LHCN-M2 (cell line): ENCODE results near the gene CEP104. TPM values are rescaled to one million over a fixed set of nuclear protein-coding genes. Genes with fewer than 3 reads are reported as not detected.

Experiments
- DNase-seq: peaks from one replicate; pipeline ENCODE4 v3.0.0-alpha.2; 2012; ENCODE audit warnings: low read depth
- polyA plus RNA-seq: library from polyadenylated mRNA; unstranded; fragments of >200 nt; gene quantifications from one replicate; pipeline ENCODE4 v1.2.1, GENCODE V29; 2012; ENCODE audit warnings: missing spikeins
- total RNA-seq: library from RNA; depleted of rRNA; stranded (reverse); fragments of >200 nt; gene quantifications from 2 replicates; pipeline ENCODE4 v1.2.3, GENCODE V29; 2014; rRNA removed

The CEP104 gene
- 14.6 TPM in 2 replicates for total RNA-seq
- 19.3 TPM for polyA plus RNA-seq

- DNase-seq: peak; percentile 81
Observed at GRCh38 chr1:3856923-3857790, at the start of gene CEP104, which contains the start of gene DFFB. Gene CEP104, minus strand, starts transcription at chr1:3857211. Its CDS starts 4,804 bp downstream, at chr1:3852407. Gene DFFB, plus strand, starts transcription at chr1:3857476. Its CDS starts 128 bp downstream, at chr1:3857604.

DNA sequence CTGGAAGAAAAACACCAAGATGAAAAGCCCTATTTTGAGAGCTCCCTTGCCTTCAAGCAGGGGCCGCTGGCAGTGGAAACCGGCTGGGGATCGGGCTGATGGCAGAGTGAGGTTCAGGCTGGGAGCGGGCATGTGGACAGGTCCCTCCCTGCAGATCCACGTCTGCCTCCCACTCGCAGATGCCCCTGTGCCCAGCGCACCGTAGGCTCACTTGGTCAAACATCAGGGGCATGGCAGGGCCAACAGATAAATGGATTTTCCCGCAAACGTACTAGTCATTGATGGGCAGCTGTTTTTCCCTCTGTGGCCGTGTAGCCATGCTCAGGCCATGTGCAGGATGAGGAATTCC is 49.6 kb upstream of the CEP104 start:
- no peak for DNase-seq

DNA sequence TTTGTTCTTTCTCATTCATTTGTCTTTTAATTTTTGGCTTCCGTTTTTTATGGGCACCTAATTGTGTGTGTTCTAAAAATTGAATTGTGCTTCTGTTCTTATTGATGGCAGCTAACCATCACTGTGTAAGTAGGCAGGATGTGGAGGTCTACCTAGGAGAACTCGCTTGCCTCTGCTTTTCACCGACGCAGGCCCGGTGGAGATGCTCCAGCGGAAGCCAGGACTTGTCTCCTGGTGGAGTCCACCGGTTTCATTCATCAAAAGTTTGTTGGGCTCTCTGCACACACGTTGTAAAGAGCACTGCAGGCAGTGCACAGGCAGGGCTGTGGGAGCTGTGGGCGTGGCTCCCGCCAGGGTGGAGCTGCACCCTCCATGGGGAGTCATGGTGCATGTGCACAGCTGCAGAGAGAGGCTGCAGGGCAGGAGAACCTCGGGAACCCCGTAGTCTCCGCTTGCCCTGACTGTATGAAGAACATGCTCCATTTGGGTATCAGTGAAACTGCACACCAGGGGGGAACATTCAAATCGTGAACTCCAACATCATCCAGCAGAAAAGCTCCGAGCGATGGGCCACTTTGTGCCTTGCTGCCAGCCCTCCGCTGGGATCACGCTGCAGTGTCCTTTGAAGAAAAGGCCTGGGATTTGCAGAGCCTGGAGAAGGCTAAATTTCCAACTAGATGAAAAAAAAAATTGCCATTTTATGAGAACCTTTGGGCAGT is 49.1 kb upstream of the CEP104 start:
- DNase-seq: no peak

GRCh38 chr1:3905266-3905952 is 48.4 kb upstream of the CEP104 start:
- DNase-seq: no peak

- DNase-seq: no peak
Observed at GRCh38 chr1:3904843-3905185, 47.8 kb upstream of the CEP104 start.

DNA sequence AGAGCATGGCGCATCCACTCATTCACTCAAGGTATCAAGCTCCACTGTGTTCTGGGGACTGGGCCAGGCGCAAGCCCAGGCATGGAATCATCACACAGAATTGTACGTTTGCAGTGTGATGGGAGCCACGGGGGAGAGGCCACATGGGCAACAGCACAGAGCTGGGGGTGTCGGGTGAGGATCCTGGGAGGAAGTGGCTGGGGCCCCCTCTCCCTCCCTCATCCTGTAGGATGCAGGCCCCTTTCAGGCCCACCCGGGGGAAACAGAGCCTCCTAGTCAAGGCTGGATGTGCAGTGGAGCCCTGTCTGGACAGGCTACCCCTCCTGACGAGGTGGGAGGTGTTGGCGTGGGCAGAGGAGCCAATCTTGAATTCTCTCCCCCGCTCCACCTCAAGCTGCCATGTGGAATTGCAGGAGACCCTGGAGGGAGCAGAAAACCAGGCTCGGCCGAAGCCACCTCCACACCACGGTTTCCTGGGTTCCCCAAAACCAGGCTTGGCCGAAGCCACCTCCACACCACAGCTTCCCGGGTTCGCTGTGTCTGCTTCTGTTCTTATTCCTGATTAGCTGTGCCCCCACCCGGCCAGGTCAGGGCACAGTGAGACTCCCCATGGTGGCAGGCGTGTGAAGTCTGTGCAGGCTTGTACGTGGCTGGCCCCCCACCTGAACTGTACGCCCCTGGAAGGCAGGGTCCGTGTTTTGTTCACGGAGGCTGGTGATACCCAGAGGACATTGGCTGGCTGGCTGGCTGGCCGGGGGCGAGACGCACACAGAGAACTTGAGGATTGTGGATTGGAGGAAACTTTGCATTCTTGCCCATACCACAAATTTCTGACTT is 47.2 kb upstream of the CEP104 start:
- DNase-seq: no peak

GRCh38 chr1:3903141-3904005 is 46.4 kb upstream of the CEP104 start:
- peak; percentile 97 for DNase-seq

GRCh38 chr1:3902571-3903091 is 45.6 kb upstream of the CEP104 start:
- DNase-seq: peak; percentile 39

DNA sequence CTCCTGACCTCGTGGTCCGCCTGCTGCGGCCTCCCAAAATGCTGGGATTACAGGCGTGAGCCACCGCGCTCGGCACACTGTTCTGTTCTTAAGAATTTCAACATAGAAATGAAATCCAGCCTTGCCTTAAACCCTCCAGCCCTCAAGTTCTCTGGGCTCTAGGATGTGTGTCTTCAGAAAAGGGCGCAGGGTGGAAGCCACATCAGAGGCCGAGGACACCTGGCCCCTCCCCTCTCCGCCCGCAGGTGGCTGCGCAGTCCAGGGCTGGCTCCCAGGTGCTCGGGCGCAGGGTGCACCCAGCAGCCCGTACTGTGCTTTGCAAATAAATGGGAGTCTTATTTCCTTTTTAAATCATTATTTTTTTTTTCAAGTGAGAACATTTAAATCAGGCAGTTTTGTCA is 45.1 kb upstream of the CEP104 start:
- no peak for DNase-seq

DNA sequence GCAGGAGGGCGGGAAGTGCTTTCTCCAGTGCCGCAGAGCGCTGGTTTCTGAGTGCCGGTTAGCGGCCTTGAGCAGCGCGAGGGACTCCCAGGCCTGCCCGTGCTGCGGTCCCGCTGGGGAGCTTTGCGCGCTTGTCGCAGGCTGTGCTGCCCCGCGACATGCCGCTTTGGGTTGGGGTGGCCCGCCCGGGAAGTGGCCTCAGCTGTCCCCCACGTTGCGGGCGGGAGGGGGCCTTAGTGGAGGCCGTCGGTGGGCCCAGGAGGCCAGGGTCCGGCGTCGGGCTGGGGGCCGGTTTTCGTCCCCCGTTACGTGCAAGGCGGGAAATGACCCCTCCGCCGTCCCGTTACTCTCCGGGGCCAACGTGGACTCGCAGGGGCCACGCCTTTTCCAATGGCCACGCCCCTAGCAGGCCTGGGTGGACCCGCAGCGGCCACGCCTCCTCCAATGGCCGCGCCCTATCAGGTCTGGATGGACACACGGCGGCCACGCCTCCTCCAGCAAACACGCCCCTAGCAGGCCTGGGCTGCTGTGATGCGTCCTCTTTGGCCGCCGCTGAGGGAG is 44.0 kb upstream of the CEP104 start:
- DNase-seq: peak; percentile 93

DNA sequence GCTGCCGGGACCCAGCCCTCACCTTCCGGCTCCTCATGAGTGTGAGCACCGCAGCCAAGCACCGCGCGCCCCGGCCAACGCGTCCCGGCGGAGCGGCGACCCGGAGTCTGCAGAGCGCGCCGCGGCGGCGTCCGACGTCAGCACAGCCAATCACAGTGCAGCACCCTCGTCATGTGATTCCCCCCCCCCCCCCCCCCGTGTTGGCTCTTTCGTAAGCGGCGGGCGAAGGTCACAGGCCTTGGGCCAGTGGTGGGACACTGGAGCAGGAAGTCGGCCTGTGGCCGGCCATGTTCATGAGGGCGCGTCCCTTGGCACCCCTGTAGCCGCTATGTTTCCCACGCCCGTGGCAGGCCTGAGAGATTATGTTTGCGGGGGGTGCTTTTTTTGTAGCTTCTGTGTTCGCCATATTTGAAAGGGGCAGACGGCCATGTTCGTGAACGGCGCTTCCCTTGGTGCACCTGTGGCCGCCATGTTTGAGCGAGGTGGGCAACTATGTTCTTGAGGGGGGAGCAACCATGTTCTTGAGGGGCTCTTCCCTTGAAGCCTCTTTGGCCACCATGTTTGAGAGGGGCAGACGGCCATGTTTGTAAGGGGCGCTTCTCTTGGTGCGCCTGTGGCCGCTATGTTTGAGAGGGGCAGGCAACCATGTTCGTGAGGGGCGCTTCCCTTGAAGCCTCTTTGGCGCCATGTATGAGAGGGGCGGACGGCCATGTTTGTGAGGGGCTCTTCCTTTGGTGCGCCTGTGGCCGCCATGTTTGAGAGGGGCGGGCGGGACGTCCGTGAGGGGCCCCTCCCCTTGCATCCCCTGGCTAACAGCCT is 43.3 kb upstream of the CEP104 start, which contains the start of gene C1orf174:
Gene C1orf174 (minus strand): TSS at position 123 of the 819 bp plus-strand sequence. CDS start 86 bp downstream, at position 37.
- peak; percentile 98 for DNase-seq

- DNase-seq: peak; percentile 37
Observed at GRCh38 chr1:3899754-3900149, 42.7 kb upstream of the CEP104 start.

DNA sequence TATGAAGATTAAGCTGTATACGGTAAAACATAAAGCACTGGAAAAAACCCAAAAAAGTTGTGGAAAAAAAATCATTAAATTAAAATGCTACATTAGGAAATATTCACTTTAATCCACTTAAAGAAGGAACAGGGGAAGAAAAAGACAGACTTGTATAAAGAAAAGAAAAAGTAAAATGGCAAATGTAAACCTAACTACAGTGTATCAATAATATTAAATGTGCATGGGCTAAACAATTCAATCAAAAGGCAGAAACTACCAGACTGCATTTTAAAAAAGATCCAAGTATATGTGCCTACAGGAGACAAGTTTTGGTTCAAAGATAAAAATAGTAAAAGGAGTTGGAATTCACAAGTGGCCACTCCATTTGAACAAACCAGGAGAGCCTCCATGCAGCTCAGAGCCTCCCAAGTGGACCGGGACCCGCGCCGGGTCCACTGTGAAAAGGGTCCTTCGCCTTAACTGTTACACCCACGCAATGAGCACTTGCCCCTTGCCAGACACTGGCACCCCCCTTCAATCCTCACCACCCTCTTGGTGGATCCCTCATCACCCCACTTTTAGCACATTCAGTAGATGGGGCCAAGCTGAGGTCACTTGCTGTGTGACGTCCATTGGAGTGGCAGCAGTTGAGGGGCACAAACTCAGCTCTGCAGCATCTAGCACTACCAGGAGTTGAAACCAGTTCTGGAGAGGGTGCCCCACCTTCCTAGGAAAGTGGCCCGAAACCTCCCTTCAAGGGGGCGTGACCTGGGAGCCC is 42.2 kb upstream of the CEP104 start:
- no peak for DNase-seq

DNA sequence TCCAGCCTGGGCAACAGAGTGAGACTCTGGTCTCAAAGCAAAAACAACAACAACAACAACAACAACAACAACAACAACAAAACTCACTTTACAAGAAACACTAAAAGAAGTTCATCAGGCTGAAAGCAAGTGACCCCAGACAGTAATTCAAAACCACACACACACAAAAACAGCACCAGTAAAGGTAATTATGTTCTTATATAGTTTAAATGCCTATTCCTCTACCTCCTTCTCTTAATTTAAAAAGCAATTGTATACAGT is 41.4 kb upstream of the CEP104 start:
- DNase-seq: no peak

GRCh38 chr1:3896396-3897000 is 39.5 kb upstream of the CEP104 start:
- peak; percentile 56 for DNase-seq

- DNase-seq: no peak
Observed at GRCh38 chr1:3895951-3896325, 38.9 kb upstream of the CEP104 start.

- no peak for DNase-seq
Observed at GRCh38 chr1:3895279-3895950, 38.4 kb upstream of the CEP104 start.
